ENCODE results near the gene DSG2. TPM values are rescaled to one million over a fixed set of nuclear protein-coding genes. Genes with fewer than 3 reads are reported as not detected.

Gene DSG2
- total RNA-seq, 1 donor from 2014 or later: 10.5 TPM

DNA sequence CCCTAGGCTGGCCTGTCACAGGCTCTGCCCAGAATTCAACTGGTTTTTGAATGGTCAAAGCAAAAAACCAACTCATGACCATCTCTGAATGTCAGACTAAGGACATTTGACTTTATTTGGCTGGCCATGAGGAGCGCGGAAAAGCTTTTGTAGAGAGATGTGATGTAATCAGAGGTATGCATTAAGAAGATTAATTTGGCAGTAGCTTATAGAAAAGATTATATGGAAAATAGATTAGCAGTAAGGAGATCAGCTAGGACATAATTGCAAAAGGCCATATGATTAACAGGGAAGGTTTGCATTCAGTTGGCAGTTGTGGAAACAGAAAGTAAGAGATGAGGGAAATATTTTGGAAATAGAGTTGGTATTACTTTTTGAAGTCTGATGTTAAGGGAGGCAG lies 81.4 kb downstream of the DSG2 start:
- intact Hi-C loops (cut with DNase I): no loop called here
- no peaks in the 10 kb centered on the region for H3K36me3 ChIP-seq
- no peaks in the 10 kb centered on the region for H3K9me3 ChIP-seq
- H3K4me1 ChIP-seq: no peaks in the 10 kb centered on the region
- no peak for DNase-seq (ENCODE audit: low spot score in 2 of 2)
- no peak overlapping the region for H3K4me3 ChIP-seq
- no peaks in the 10 kb centered on the region for H3K27me3 ChIP-seq
- no peak overlapping the region for H3K27ac ChIP-seq
- TF ChIP-seq, protein P1, sequence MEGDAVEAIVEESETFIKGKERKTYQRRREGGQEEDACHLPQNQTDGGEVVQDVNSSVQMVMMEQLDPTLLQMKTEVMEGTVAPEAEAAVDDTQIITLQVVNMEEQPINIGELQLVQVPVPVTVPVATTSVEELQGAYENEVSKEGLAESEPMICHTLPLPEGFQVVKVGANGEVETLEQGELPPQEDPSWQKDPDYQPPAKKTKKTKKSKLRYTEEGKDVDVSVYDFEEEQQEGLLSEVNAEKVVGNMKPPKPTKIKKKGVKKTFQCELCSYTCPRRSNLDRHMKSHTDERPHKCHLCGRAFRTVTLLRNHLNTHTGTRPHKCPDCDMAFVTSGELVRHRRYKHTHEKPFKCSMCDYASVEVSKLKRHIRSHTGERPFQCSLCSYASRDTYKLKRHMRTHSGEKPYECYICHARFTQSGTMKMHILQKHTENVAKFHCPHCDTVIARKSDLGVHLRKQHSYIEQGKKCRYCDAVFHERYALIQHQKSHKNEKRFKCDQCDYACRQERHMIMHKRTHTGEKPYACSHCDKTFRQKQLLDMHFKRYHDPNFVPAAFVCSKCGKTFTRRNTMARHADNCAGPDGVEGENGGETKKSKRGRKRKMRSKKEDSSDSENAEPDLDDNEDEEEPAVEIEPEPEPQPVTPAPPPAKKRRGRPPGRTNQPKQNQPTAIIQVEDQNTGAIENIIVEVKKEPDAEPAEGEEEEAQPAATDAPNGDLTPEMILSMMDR (IDR thresholded peaks at IDR 0.05): no peak

DNA sequence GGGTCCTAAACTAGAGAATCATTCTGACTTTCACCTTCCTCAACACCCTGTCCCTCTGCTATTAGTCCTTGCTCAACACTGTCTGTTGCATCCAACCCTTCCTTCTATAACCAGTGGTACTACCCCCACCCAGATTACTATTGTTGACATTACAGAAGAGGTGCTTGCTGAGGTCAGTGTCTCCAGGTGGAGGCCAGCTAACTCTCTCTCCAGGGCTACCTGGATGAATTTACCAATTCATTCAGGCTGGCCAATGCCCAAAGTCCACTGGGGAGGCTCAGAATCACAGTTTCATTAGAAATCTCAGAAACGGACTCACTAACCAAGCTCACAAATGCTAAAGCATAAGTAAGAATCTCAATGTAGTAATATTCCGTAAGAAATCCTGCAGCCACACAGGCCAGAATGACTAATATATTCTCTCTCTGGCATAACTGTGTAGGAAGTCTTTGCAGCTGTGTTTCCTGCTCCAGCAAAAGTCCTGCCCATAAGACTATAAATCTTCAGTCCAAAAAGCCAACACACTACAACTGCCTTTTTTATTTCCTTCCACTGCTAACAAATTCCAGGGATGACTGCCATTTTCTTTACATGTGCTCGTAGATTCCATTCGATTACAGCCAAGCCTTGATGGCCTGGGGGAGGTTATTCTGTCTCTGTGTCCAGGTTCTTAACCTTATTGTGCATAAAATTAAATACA lies 83.7 kb downstream of the DSG2 start:
- no peak overlapping the region for H3K27ac ChIP-seq
- TF ChIP-seq, protein P1 (IDR thresholded peaks at IDR 0.05): no peak
- intact Hi-C loops (cut with DNase I): no loop called here
- no peak overlapping the region for H3K4me3 ChIP-seq
- H3K4me1 ChIP-seq: no peaks in the 10 kb centered on the region
- no peak for DNase-seq (ENCODE audit: low spot score in 2 of 2)
- H3K27me3 ChIP-seq: no peaks in the 10 kb centered on the region
- no peaks in the 10 kb centered on the region for H3K36me3 ChIP-seq
- H3K9me3 ChIP-seq: no peaks in the 10 kb centered on the region

DNA sequence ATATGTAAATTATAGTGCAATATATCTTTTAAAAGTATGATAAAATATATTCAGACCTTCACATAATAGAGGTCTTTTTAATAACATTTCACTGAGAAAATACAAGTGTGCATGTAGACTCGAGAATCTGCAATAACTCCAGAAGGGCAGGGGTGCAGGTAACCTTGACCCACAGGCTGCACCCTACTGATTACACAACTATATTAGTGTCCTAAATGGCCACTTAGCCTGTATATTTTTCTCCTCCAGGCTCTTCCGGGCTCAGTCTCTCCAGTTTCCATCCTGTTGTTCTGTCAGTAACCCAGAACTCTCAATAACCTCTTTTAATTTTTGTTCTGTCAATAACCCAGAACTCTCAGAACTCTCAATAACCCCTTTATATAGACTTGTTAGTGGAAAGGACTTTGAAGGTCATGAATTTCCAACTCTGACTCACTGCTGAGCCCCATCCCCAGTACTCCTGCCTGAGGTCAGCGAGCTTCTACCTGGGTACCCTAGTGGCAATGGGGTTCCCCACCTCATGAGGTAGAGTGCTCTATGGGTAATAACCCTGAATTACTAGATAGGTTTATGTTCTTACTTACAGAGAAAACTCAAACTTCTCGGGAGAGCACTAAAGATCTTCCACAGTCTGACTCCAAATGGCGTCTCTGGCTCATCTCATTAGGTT lies 85.3 kb downstream of the DSG2 start:
- no peak for DNase-seq (ENCODE audit: low spot score in 2 of 2)
- Histone ChIP-seq H3K4me1 (no peaks in the 10 kb centered on the region), H3K9me3 (no peaks in the 10 kb centered on the region), H3K4me3 (no peak overlapping the region), H3K36me3 (no peaks in the 10 kb centered on the region), H3K27ac (no peak overlapping the region), H3K27me3 (no peaks in the 10 kb centered on the region)
- TF ChIP-seq, protein P1 (IDR thresholded peaks at IDR 0.05): no peak
- intact Hi-C loops (cut with DNase I): no loop called here

DNA sequence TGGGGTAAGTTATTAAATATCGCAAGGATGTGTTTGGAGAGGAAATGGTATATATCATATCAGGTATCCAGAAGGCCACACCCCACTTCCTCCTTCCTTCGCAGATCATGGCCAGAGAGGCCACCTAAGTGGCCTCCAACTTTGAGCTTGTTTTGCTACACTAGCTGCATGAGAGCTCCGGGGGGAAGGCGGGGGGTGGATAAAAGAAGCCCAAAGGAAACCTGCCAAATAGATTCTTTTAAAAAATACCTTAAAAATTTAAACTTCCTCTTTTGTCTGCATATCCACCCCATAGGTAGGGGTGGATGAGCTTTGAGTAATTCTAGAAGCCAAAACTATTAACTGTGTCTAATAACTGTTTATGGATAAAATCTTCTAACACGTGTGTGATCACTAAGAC lies 88.0 kb downstream of the DSG2 start:
- no peaks in the 10 kb centered on the region for H3K27me3 ChIP-seq
- no peaks in the 10 kb centered on the region for H3K9me3 ChIP-seq
- TF ChIP-seq, protein P1 (IDR thresholded peaks at IDR 0.05): no peak
- intact Hi-C loops (cut with DNase I): no loop called here
- H3K27ac ChIP-seq: no peak overlapping the region
- no peaks in the 10 kb centered on the region for H3K4me1 ChIP-seq
- H3K36me3 ChIP-seq: no peaks in the 10 kb centered on the region
- DNase-seq (ENCODE audit: low spot score in 2 of 2): no peak
- no peak overlapping the region for H3K4me3 ChIP-seq

DNA sequence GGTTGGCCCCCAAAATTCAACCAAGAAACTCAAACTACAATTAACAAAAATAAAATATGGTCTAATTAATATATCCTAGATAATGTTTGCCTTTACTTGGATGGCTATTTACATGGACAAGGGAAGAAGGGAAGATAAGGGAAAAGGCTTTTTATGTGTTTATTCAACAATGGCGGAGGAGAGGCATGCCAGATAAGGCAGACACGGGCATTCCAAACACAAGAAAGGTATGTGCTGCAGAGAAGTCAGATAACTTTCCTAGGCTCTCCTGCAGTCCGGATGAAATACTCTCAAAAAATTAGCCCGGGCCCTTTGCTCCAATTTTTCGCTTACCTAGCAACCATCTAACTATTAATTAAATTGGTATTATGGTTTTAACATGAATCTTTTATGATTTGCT lies 88.6 kb downstream of the DSG2 start:
- H3K27me3 ChIP-seq: no peaks in the 10 kb centered on the region
- intact Hi-C loops (cut with DNase I): no loop called here
- H3K4me3 ChIP-seq: no peak overlapping the region
- H3K36me3 ChIP-seq: no peaks in the 10 kb centered on the region
- DNase-seq (ENCODE audit: low spot score in 2 of 2): no peak
- H3K9me3 ChIP-seq: no peaks in the 10 kb centered on the region
- no peaks in the 10 kb centered on the region for H3K4me1 ChIP-seq
- no peak overlapping the region for H3K27ac ChIP-seq
- TF ChIP-seq, protein P1 (IDR thresholded peaks at IDR 0.05): no peak
